Fibroblast of lung (primary cell): ENCODE results near the gene ETV6. TPM values are rescaled to one million over a fixed set of nuclear protein-coding genes. Genes with fewer than 3 reads are reported as not detected.

Experiments
- DNase-seq, 2 donors: peaks; one replicate each; pipeline versions ENCODE4 v3.0.0 to v3.0.0-alpha.2; 2010; ENCODE audit warnings: low read depth in 2 of 2
- H2AFZ ChIP-seq: 2 replicates; pipeline ENCODE4 v1.5.1; 2012; ENCODE audit warnings: low read length, control low read depth, inconsistent platforms
- H3K27ac ChIP-seq: 2 replicates; pipeline ENCODE4 v1.5.1; 2011; ENCODE audit warnings: low read length, control low read depth; ENCODE audit not compliant: insufficient read depth
- H3K27me3 ChIP-seq: 2 replicates; pipeline ENCODE4 v1.5.1; 2011; ENCODE audit warnings: mild to moderate bottlenecking, low read length; ENCODE audit not compliant: control insufficient read depth, insufficient read depth
- H3K36me3 ChIP-seq: 2 replicates; pipeline ENCODE4 v1.5.1; 2011; ENCODE audit warnings: low read length; ENCODE audit not compliant: control insufficient read depth, insufficient read depth
- H3K4me1 ChIP-seq: 2 replicates; pipeline ENCODE4 v1.5.1; 2011; ENCODE audit warnings: low read length; ENCODE audit not compliant: control insufficient read depth, insufficient read depth; ENCODE audit errors: extremely low read depth
- H3K4me2 ChIP-seq: 2 replicates; pipeline ENCODE4 v1.5.1; 2011; ENCODE audit warnings: low read length, control low read depth; ENCODE audit not compliant: insufficient read depth; ENCODE audit errors: extremely low read depth
- H3K4me3 ChIP-seq, 4 experiments: fragments of 200-600 bp in 1 of 4; sonication (generic) in 1 of 4; replicated peaks in 1 of 4; 2 replicates each; pipeline ENCODE4 v1.5.1; 2011 to 2016; ENCODE audit warnings: low read length in 4 of 4, low read depth in 3 of 4, mild to moderate bottlenecking in 3 of 4, control low read depth in 2 of 4, inconsistent platforms in 1 of 4, mixed read lengths in 1 of 4; ENCODE audit not compliant: insufficient read depth in 1 of 4; ENCODE audit errors: control extremely low read depth in 1 of 4
- H3K79me2 ChIP-seq: 2 replicates; pipeline ENCODE4 v1.5.1; 2012; ENCODE audit warnings: mild to moderate bottlenecking, low read length, inconsistent platforms; ENCODE audit not compliant: control insufficient read depth, insufficient read depth
- H3K9ac ChIP-seq: 2 replicates; pipeline ENCODE4 v1.5.1; 2011; ENCODE audit warnings: mild to moderate bottlenecking, low read length, control low read depth; ENCODE audit not compliant: insufficient read depth
- H3K9me3 ChIP-seq: 2 replicates; pipeline ENCODE4 v1.5.1; 2012; ENCODE audit warnings: low read depth, low read length; ENCODE audit not compliant: control insufficient read depth, insufficient read depth
- H4K20me1 ChIP-seq: 2 replicates; pipeline ENCODE4 v1.5.1; 2011; ENCODE audit warnings: low read length; ENCODE audit not compliant: control insufficient read depth, insufficient read depth; ENCODE audit errors: extremely low read depth
- EZH2 ChIP-seq: IDR thresholded peaks from 2 replicates; pipeline ENCODE4 v1.5.1; 2012; ENCODE audit warnings: low read length, control low read depth, mild to moderate bottlenecking; ENCODE audit errors: missing control alignments
- polyA plus RNA-seq, 2 donors: library from polyadenylated mRNA; depleted of rRNA in 1 of 2; stranded (reverse) in 1 of 2; unstranded in 1 of 2; fragments of >200 nt; gene quantifications; 2 replicates each; pipeline ENCODE4 v1.2.1, GENCODE V29; 2011 to 2012; ENCODE audit warnings: missing spikeins in 1 of 2
- total RNA-seq: library from RNA; depleted of rRNA; stranded (reverse); fragments of >200 nt; gene quantifications from 2 replicates; pipeline ENCODE4 v1.2.1, GENCODE V29; 2014
- TF ChIP-seq, protein P1 (sequence below), 2 donors: IDR thresholded peaks in 1 of 2; conservative IDR thresholded peaks in 1 of 2; 1 replicate in 1 of 2; 2 replicates in 1 of 2; pipeline ENCODE4 v1.5.1; 2011 to 2012; ENCODE audit warnings: low read length in 2 of 2, control low read depth in 1 of 2, inconsistent platforms in 1 of 2, low read depth in 1 of 2, mild to moderate bottlenecking in 1 of 2

ETV6 gene
- total and polyA plus RNA-seq, 2 donors (not counting 1 experiment from before 2014, with no cell fraction given): 4.3 to 8.9 TPM

DNA sequence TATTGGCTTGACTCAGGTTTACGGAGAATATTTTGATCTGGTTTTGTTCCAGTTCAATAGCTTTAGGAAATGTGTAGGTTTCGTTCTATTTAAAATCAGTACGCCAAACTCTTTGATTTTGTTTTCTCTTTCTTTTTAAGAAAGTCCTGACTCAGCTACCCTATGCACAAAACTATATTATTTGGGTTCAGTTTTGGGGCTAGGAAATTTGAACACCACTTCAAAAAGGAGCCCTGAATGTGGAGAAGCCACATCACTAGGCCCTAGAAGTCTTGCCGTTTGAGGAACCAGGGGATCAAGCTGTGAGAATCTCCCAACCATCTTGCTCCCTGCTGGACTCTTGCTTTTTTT lies 253.0 kb downstream of the ETV6 start:
- Histone ChIP-seq H3K36me3 (no peaks in the 10 kb centered on the region), H3K27me3 (no peaks in the 10 kb centered on the region), H3K4me3 (no peak overlapping the region), H3K9me3 (no peaks in the 10 kb centered on the region), H3K4me1 (no peaks in the 10 kb centered on the region), H4K20me1 (no peaks in the 10 kb centered on the region), H3K27ac (no peak overlapping the region), H2AFZ (no peak overlapping the region), H3K79me2 (no peaks in the 10 kb centered on the region), H3K9ac (no peak overlapping the region), H3K4me2 (no peak overlapping the region)
- no peak for TF ChIP-seq EZH2
- TF ChIP-seq, protein P1, sequence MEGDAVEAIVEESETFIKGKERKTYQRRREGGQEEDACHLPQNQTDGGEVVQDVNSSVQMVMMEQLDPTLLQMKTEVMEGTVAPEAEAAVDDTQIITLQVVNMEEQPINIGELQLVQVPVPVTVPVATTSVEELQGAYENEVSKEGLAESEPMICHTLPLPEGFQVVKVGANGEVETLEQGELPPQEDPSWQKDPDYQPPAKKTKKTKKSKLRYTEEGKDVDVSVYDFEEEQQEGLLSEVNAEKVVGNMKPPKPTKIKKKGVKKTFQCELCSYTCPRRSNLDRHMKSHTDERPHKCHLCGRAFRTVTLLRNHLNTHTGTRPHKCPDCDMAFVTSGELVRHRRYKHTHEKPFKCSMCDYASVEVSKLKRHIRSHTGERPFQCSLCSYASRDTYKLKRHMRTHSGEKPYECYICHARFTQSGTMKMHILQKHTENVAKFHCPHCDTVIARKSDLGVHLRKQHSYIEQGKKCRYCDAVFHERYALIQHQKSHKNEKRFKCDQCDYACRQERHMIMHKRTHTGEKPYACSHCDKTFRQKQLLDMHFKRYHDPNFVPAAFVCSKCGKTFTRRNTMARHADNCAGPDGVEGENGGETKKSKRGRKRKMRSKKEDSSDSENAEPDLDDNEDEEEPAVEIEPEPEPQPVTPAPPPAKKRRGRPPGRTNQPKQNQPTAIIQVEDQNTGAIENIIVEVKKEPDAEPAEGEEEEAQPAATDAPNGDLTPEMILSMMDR (conservative IDR thresholded peaks at IDR 0.05 in 1 of 2, IDR thresholded peaks at IDR 0.05 in 1 of 2; ENCODE audit: low read depth in 1 of 2, low read length in 2 of 2): no peak
- no peak for DNase-seq

DNA sequence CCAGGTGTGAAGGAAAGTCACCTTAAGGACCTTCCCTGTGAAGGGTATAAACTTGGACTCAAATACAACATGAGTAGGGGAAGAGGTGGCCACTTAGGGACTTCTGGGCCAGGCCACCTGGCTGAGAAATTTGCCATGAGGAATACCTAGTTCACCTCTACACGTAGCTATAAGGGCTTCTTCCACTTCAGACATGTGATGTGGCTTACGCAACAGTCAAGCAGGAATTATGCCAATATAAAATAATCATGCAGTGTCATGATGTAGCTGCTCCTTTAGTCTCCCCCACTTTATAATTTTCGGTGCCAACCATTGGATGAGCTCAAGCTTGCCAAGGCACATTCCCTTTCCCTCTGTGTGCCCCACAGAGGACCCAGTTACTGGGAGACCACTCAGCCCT lies 254.7 kb downstream of the ETV6 start:
- Histone ChIP-seq H3K4me1 (no peaks in the 10 kb centered on the region), H2AFZ (no peak overlapping the region), H3K27ac (no peak overlapping the region), H4K20me1 (no peaks in the 10 kb centered on the region), H3K27me3 (no peaks in the 10 kb centered on the region), H3K79me2 (no peaks in the 10 kb centered on the region), H3K36me3 (no peaks in the 10 kb centered on the region), H3K9me3 (no peaks in the 10 kb centered on the region), H3K4me2 (no peak overlapping the region), H3K4me3 (no peak overlapping the region), H3K9ac (no peak overlapping the region)
- no peak for TF ChIP-seq EZH2
- TF ChIP-seq, protein P1 (conservative IDR thresholded peaks at IDR 0.05 in 1 of 2, IDR thresholded peaks at IDR 0.05 in 1 of 2; ENCODE audit: low read depth in 1 of 2, low read length in 2 of 2): no peak
- no peak for DNase-seq

DNA sequence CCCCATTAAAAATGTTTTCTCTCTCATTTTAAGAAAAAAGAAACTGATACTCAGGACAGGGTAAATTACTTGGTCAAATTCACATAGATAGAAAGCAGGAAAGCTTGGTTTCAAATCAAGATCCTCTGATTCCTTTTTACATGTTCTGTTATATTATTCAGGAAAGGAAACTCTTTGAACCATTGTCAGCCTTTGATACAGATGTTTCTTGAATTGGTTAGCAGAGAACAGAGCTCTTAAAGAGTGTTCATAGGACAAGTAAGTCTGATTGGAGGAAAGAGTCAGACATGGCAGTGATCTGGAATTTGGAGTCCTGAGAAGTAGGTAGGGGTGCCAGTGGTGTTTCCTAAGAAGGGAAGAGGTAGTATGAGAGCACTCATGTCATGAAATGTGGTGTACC lies 256.1 kb downstream of the ETV6 start:
- Histone ChIP-seq H3K4me3 (no peak overlapping the region), H3K27me3 (no peaks in the 10 kb centered on the region), H3K27ac (no peak overlapping the region), H4K20me1 (no peaks in the 10 kb centered on the region), H3K9ac (no peak overlapping the region), H3K36me3 (no peaks in the 10 kb centered on the region), H3K4me2 (no peak overlapping the region), H3K9me3 (no peaks in the 10 kb centered on the region), H3K4me1 (no peaks in the 10 kb centered on the region), H2AFZ (no peak overlapping the region), H3K79me2 (no peaks in the 10 kb centered on the region)
- no peak for TF ChIP-seq EZH2
- TF ChIP-seq, protein P1 (conservative IDR thresholded peaks at IDR 0.05 in 1 of 2, IDR thresholded peaks at IDR 0.05 in 1 of 2; ENCODE audit: low read depth in 1 of 2, low read length in 2 of 2): no peak
- DNase-seq: no peak
